A172 (cell line): ENCODE data around the gene LCE3C. TPM values are rescaled to one million over a fixed set of nuclear protein-coding genes. Genes with fewer than 3 reads are reported as not detected.
A peak's percentile ranks its signal among the peaks of the same experiment; 100 is the strongest.
"Not testable (repeated sequence)": the region's sequence is repeated elsewhere in the genome, so short reads cannot be mapped to it uniquely, and the experiment has no call there.

Source experiments
- DNase-seq: peaks from one replicate; pipeline ENCODE4 v3.0.0-alpha.2; 2015; ENCODE audit warnings: low spot score
- total RNA-seq: library from RNA; depleted of rRNA; stranded (reverse); fragments of >200 nt; shearing (Covaris generic); gene quantifications from 2 replicates; pipeline ENCODE4 v1.2.3, GENCODE V29; 2014; rRNA removed

LCE3C gene, protein sequence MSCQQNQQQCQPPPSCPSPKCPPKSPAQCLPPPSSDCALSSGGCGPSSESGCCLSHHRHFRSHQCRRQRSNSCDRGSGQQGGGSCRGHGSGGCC
- total RNA-seq = not detected in 2 replicates

DNA sequence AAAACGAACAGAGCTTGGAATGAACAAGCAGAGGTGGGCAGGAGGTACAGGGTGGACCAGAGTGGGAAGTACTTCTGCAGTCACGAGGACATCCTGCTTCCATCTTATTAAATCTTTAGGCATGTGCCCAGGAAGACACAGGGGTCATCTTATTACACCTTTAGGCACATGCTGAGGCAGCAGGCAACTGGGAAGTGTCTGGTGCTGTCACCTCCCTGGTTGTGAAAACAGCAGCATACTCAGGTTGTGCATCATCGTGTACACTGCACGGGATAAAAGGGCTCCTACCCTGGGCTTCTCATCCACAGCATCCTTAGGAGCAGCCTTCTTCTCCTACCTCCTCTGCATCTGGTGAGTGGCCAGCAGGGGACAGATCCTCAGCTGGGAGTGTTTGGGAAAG lies at the start of gene LCE3C:
LCE3C (plus strand) TSS at position 301 of the 400 bp plus-strand sequence. CDS start 498 bp downstream, outside the sequence.
- no peak for DNase-seq

DNA sequence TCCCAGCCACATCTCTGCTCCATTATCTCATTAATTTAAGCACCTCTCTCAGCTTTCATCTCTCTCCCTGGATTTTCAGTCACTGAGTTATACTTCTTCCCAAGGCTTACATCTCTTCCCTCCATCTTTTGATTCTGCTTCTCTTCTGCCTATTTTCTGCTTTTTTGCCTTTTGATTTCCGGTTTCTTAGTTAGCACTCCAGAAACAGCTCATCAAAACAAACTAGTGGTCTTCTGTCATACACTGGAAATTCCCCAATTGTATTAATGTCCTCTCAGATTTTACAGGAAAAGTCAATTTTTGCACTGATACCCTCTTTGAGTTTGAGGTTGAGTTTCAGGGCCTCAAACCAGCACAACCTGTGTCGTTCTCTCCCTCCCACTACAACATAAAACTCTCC lies 34.9 kb upstream of the LCE3C start:
- no peak for DNase-seq

DNA sequence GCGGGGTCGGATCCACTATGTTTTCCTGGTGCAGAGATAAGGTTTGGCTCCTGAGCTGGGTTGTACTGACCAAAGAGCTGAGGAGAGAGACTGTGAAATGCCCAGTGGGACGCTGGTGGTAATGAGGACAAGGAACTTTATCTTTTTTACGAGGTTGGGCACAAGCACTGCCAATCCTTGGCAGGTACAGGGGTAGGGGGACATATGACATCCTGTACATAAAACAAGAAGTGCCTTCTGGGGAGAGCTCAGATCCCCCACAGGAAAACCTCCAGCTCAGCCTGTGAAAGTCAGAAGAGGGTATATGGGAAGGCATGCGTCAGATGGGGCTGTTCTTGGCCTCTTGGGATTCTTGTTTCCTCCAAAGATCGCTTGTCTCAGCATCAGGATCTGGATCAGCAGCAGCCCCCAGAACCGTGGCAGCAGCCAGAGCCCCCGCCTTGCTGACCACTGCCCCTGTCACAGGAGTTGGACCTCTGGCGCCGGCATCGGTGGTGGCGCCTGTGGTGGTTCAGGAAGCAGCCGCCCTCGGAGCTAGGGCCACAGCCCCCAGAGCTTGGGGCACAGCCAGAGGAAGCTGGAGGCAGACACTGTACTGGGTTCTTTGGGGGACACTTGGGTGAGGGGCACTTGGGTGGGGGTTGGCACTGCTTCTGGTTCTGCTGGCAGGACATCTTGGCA lies 34.4 kb upstream of the LCE3C start:
- DNase-seq = no peak

DNA sequence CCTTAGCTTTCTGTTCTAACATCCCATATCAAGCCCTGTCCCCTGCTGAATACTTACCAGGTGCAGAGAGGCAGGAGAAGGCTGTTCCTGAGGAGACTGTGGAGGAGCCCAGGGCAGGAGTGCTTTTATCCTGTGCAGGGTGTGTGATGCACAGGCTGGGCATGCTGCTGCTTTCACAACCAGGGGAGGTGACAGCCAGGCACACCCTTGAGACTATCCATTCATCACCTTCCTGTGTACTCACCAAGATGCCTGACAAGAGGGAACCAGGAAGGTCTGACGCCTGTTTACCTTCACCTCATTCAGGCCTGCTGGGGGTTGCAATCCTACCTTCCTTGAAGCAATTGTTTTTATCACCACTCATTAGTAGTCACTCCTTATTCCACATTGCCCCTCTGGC lies 33.4 kb upstream of the LCE3C start, which contains the start of gene LCE3E:
LCE3E (minus strand) TSS at position 100 of the 400 bp plus-strand sequence. CDS start 572 bp downstream, outside the sequence.
- DNase-seq = no peak

DNA sequence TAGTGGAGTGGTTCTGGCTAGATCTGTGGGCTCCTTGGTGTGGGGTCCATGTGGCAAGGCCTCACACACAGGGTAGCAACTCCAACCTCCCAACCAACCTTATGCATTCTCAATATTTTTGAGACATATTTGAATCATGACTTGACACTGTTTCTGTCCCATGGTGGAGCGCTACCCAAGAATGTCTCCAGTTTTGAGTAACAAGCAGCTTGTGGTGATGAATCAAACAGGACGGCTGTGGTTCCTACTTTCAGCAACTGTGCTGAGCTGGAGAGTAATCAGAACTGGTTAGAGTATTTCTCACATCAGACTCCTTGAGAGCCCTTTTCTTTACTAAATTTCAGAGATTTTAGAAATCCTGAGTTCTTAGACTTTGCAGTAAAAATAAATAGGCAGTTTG lies 22.9 kb upstream of the LCE3C start:
- DNase-seq = no peak

DNA sequence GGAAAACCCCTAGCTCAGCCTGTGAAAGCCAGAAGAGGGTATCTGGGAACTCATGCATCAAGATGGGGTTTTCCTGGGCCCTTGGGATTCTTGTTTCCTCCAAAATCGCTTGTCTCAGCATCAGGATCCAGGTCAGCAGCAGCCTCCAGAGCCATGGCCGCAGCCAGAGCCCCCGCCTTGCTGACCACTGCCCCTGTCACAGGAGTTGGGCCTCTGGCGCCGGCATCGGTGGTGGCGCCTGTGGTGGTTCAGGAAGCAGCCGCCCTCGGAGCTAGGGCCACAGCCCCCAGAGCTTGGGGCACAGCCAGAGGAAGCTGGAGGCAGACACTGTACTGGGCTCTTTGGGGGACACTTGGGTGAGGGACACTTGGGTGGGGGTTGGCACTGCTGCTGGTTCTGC lies 20.5 kb upstream of the LCE3C start:
- DNase-seq = not testable (repeated sequence)

DNA sequence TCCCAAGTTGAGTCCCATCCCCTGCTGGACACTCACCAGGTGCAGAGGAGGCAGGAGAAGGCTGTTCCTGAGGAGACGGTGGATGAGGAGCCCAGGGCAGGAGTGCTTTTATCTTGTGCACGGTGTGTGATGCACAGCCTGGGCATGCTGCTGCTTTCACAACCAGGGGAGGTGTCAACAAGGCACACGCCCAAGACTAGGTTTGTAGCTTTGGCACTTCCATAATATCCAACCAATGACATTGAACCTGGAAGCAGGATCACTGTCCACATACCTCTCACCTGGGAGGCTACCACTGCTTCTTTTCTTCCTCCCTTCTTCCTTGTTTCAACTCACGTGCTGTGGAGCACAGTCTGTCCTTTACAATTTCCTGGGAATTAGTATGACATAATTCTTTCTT lies 19.6 kb upstream of the LCE3C start, which contains the start of gene LCE3D:
LCE3D (minus strand) TSS at position 84 of the 400 bp plus-strand sequence. CDS start 580 bp downstream, outside the sequence.
- no peak for DNase-seq

DNA sequence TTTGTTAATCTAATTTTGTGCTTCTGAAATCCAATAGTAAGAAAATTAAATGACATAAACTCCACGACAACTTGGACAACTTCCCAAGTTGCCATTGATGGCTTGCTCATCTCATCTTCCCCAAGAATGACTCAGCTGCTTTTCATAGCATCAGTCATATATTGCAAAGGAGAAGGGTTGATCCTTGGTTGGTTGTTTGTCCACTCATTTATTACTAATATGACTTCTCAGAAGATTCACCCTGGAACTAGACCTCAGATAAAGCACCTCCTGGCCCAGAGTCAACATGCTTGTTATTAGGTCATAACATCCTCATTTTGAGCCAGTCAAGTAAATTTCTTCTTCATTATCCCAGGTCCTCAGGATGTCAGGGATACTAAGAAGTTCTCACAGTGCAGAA lies 17.4 kb upstream of the LCE3C start:
- no peak for DNase-seq

DNA sequence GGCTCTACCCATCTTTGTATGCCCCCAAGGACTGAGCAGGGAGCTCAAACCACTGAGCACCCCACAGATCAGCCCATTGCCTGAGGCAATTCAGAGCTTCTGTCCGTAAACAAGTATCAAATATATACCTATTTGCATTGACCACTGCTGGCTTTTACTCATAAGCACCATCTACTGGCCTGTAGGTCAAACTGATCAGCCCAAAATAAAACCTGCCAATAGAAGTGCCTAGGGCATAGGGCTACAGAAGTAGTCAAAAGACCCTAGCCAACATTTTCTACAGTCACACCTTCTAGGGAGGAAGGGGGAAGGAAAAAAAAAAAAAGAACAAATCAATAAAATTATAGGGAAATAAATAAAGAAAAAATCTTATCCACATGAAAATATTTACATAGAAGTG lies 14.4 kb upstream of the LCE3C start:
- no peak for DNase-seq

DNA sequence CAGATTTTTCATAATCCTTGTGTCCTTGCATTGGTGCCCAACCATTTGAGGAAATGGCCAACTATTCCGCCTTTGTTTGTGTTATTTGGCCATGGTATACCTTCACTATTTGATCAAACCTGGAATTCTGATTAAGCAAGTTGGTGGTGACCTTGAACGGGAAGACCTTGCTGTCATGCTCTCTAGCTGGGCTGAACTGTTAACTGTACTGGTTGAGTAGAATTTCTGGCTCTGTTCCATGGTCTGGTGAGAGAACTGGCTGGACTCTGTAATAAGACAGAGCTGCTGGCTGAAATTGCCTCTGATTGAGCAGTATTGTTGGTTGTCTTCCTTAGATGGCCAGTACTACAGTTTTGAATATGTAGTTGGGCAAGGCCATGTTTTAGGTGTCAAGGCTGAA lies 3.0 kb upstream of the LCE3C start:
- no peak for DNase-seq

DNA sequence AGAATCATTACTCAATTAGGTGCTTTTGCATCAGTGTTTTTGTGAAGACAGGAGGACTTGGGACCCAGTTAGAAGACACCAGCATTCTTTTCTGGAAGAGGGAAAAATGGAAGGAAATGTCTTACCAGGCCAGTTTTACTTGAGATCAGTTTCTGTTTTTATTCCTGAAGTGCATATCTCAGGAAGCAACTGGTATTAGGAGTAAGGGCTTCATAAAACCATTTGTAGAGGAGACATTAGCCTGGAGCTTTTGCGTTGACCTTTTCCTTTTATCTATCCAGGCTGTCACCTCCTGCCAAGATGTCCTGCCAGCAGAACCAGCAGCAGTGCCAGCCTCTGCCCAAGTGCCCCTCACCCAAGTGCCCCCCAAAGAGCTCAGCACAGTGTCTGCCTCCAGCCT lies 13.5 kb downstream of the LCE3C start, which contains the start of gene LCE3B:
LCE3B (plus strand) TSS at position 301 of the 400 bp plus-strand sequence; CDS start at position 301, 0 bp downstream.
- DNase-seq = no peak

DNA sequence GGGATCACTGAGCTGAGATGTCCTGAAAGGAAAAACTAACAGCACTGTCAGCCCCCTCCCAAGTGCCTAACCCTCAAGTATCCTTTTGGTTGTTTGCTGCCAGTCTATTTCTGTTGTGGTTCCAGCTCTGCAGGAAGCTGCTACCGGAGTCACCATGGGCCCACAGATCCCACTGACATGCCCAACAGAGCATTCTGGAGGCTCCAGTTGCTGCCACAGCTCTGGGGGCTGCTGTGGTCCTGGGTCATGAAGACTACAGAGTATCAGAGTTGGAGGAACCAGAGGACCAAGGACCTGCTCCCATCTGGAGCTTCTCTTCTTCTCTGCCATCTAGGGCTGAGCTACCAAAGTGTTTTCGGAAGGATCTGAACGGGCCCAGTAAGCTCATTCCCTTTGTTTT lies 22.0 kb downstream of the LCE3C start:
- no peak for DNase-seq

DNA sequence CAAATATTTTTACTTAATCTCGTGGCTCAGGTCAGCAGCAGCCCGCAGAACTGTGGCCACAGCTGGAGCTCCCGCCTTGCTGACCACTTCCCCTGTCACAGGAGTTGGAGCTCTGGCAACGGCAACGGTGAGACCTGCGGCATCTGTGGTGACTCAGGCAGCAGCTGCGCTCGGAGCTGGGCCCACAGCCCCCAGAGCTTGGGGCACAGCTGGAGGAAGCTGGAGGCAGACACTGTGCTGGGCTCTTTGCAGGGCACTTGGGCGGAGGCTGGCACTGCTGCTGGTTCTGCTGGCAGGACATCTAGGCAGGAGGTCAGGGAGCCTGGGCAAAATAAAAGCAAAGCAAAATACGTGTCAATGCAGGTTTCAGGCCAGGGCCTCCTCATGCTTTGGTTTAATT lies 22.8 kb downstream of the LCE3C start, which contains the start of gene LCE3A:
LCE3A (minus strand) TSS at position 301 of the 400 bp plus-strand sequence; CDS start at position 301, 0 bp downstream.
- peak; percentile 36 for DNase-seq

DNA sequence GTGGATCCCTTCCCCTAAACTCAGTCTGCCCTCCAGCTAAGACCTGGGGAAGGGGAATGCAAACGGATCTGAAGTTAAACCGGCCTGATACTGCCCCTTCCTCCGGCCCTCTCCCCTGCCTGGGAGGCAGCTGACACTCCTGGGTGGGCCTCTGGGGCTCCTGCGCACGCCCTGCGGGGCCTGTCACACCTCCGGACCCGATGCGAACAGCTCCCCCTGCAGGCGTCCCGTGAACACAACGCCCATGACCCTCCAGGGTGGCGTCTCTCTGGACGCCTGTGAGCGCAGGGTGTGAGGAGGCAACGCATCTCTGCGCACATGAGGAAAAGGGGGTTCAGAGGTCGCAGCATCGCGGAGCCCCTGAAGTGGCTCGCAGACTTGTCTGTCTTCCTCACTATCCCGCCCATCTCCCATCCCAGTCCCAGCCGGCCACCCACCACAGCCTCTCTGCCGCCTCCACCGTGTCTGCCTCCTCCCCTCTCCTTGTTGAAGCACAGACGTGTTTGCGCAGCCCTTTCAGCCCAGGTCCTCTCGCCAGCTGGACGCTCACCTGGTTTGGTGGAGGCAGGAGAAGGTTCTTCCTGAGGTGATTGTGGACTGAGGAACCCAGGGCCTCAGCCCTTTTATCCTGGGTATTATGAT lies 23.3 kb downstream of the LCE3C start:
- no peak for DNase-seq

DNA sequence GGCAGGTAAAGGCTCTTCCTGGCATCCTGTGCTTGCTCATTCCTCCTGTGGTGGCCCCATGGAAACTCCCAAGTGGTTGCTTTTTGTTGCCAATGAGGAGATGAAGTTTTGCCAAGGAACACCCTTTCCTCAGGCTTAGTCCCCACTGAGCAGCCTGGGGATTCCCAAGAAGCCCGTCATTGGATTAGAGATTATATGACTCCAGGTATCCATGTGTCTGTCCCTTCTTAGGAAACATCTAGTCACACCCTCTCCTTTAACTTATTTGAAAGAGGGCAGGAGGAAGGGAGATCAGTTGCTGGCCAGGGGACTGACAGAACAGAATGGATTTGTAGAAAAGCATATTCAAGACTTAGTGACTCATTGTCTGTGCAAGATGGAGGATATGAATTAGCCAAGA lies 26.7 kb downstream of the LCE3C start:
- no peak for DNase-seq

DNA sequence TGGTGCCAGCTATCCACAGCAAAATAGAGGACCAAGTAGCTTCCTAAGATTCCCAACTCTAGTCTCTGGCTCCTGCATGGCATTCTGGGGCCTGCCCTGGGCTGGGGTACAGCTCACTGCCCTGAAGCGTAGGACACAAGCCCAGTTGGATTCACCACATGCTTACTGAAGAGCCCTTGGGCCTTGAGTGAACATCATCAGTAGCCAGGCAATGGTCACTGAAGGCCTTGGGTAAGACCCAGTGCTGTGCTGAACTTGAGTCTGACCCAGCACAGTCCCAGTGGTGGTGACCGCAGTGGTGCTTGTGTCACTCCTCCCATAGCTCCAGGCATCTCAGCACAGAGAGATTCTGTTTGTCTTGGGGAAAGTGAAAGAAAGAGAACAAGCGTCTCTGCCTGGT lies 30.6 kb downstream of the LCE3C start:
- DNase-seq = no peak

DNA sequence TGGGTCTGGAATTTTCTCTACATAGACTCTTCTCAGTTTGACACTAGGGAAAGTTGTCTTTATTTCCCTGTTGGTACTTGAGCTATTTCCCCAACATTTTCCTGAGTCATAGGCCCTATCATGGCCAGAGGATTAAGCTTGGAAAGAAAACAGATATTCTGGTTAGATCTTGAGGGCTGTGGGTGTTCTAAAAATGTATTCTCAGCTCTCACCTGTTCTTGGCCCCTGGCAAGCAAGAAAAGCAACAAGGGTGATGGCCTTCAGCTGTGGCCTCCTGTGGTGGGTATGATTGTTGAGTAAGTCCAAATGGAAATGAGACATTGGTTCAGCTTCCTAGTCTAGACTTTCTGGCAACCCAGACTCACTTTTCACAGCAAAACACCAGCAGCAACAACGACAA lies 40.3 kb downstream of the LCE3C start:
- no peak for DNase-seq

DNA sequence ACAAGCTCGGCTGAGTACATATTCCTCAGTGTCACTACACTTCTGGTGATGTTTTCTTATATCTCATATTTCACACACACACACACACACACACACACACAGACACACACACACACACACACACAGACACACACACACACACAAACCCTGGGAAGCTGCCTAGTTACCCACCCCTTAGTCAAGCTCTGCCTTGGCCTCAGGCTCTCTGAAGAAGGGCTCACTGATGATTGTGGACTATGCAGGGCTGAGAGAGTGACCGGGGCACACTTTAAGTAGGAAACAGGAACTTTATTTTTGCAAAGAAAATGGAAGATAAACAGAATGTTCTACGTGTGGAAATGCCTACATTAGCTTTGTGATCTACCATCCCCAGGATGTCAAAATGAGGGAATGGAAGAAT lies 43.9 kb downstream of the LCE3C start:
- no peak for DNase-seq

DNA sequence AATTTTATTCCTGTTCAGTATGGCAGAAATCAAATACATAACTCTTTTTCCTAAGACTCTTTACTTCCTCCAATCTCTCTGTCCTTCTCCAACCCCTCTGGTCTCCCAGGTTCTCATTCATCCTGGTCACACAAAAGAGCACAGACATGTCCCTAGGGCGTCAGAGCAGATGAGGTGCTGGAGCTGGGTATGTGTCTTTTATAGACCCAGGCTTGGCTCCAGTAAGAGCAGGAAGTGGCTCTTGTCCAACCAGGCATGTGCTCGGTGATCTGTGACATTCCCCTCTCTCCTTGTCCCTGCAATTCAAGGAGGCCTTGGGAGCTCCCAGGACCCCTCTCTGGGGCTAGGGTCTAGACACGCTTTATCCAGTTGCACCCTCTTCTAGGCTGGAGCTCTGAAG lies 45.1 kb downstream of the LCE3C start:
- no peak for DNase-seq

DNA sequence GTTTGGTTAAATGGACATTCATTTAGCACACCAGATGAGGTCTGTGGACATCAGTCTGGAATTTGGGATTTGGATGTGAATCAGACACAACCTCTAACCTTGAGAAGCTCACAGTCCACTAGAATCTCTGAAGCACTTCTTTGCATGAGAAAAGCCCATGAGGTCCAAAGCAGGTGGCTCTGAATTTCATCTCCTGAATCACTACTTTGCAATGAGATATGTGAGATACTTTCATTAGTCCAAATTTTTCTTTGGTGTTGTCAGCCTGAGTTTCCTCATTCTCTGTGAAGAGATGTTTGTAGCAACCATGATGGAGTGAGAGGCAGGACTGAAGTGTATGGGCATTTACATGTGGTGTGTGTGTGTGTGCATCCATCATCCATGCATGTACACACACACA lies 46.6 kb downstream of the LCE3C start:
- DNase-seq = no peak
